ENCODE data around the gene MAP4K3.

MAP4K3 gene

DNA sequence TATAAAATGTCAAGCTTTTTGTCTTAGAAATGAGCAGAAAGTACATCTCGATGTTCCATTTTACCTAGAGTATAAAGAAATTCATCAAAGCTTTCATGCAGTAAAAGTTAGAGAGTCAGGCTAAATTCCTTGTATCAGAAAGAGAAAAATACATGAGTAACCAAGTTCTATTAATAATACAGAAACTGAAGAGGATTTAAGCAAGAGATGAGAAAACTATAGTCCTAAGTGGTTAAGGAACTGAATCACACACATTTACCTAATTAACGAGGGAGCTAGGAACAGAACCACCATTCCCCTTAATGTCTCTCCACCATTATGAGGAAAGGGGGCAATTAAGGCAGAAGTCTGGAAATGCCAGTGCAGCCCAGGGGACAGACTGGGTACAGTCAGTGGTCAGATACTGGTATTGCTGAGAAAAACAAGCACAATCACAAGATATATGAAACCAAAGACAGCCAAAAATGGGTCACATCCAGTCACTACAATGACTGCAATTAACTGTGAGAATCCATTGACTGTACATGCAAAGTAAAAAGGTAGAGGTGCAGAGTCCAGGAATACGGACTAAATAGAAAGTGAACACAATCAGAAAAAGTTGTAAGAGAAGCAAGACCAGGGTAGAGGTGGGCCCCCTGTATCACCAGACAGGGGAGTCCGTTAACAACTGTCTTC, 23.9 kb downstream of the MAP4K3 start:
- no peaks in the 10 kb centered on the region for H3K9me3 ChIP-seq (ENCODE audit: low read length)
- no peaks in the 10 kb centered on the region for H3K36me3 ChIP-seq (ENCODE audit: insufficient read depth, low read length)
- H3K27me3 ChIP-seq (ENCODE audit: insufficient read depth, low read length), result no peaks in the 10 kb centered on the region
- H2AFZ ChIP-seq (ENCODE audit: low read depth, low read length), result no peak overlapping the region
- H3K4me3 ChIP-seq (ENCODE audit: low read length), result no peak overlapping the region
- peaks cover 17% of the 10 kb centered on the region for H3K4me1 ChIP-seq (ENCODE audit: insufficient read depth, low read length)

DNA sequence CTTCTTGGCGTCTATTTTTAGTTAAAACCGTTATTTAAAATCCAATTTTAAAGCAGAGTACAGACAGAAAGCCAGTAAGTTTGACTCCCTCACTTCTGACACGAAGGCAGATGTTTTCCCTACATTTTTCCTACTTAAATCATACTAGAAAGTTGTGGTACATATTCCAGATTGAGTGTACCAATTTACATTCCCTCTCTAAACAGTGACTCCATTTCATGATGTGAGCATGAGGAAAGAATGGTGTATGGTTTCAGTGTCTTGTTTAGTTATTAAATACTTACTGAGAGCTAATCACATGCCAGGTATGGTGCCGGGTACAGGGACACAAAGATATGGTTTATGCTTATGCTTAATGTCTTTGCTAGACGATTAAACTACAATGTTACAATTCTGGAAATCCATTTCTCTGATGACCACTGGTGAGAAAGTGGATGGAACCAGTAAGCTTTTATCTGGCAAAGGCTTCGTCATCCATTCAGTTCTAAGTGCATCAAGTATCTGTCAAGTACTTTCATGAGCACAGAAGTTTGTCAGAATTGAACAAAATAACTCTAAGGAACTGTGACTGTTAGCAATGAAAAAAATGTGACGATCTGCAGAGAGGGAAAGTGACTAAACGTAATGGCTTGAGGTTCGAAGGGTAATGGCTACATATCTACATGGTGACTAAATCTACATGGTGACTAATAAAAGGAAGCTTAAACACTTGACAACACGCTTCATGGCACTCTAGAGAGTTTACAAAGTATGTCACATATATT, 25.7 kb downstream of the MAP4K3 start:
- H3K27me3 ChIP-seq (ENCODE audit: insufficient read depth, low read length), result no peaks in the 10 kb centered on the region
- no peaks in the 10 kb centered on the region for H3K9me3 ChIP-seq (ENCODE audit: low read length)
- no peak overlapping the region for H3K4me3 ChIP-seq (ENCODE audit: low read length)
- H3K36me3 ChIP-seq (ENCODE audit: insufficient read depth, low read length), result no peaks in the 10 kb centered on the region
- peaks cover 22% of the 10 kb centered on the region for H3K4me1 ChIP-seq (ENCODE audit: insufficient read depth, low read length)
- no peak overlapping the region for H2AFZ ChIP-seq (ENCODE audit: low read depth, low read length)

DNA sequence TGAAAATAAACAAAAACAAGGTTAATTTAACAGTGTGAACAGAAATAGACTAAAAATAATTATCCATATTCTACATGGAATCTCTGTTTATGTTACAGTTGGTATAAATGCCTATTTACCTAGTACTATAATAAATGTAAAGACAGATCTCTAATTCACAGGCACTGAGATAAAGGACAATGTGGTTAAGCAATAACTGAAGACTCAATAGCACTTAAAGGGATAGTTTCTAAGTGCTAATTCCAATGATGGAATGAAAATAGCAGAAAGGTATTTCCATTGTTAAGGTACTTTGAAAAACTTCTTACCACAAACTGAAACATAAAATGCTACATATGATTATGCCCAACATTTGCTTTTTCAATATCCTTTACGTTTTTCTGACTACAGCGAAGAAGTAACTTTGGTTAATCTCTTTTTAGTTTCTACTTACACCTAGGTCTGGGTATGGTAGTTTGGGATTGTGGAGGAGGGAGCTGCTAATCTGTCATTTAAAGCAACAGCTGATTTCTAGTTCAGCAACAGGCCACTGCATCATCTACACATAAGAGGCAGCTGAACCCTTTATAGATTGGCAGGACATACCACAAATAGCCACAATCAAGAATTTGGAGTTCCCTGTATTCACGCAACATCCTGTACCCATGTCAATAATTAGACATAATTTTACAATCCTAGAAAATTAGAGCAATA, 27.2 kb downstream of the MAP4K3 start:
- Histone ChIP-seq H3K4me3 (ENCODE audit: low read length) (no peak overlapping the region), H3K4me1 (ENCODE audit: insufficient read depth, low read length) (peaks cover 24% of the 10 kb centered on the region), H2AFZ (ENCODE audit: low read depth, low read length) (no peak overlapping the region), H3K9me3 (ENCODE audit: low read length) (no peaks in the 10 kb centered on the region), H3K27me3 (ENCODE audit: insufficient read depth, low read length) (no peaks in the 10 kb centered on the region), H3K36me3 (ENCODE audit: insufficient read depth, low read length) (no peaks in the 10 kb centered on the region)

DNA sequence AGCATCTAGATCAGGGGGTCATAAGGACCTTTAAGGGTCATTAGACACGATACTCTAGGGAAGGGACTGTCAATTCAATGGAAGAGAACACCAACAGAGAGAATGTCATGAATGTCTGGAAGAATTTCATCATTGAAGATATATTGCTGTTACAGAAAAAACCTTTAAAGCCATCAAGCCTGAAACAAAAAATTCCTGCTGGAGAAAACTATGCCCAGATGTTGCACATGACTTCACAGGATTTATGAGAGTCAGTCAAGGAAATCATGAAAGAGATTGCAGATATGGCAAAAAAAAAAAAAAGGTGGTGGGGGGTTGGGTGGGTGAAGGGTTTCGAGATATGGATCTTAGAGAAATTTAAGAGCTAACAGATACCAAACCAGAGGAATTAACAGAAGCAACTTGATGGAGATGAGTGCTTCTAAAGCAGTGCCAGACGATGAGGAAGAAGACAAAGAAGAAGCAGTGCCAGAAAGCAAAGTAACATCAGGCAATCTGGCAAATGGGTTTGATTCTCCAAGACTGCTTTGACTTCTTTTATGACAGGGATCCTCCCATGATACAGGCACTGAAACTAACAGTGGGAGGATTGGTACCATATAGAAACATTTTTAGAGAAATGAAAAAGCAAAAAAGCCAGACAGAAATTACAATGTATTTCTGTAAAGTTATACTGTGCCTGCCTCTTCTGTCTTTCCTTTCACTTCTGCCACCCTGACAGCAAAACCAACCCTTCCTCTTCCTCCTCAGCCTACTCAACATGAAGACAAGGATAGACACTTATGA, 28.5 kb downstream of the MAP4K3 start:
- no peak overlapping the region for H2AFZ ChIP-seq (ENCODE audit: low read depth, low read length)
- peaks cover 3% of the 10 kb centered on the region for H3K9me3 ChIP-seq (ENCODE audit: low read length)
- no peaks in the 10 kb centered on the region for H3K27me3 ChIP-seq (ENCODE audit: insufficient read depth, low read length)
- H3K36me3 ChIP-seq (ENCODE audit: insufficient read depth, low read length), result no peaks in the 10 kb centered on the region
- H3K4me1 ChIP-seq (ENCODE audit: insufficient read depth, low read length), result peaks cover 24% of the 10 kb centered on the region
- H3K4me3 ChIP-seq (ENCODE audit: low read length), result no peak overlapping the region

DNA sequence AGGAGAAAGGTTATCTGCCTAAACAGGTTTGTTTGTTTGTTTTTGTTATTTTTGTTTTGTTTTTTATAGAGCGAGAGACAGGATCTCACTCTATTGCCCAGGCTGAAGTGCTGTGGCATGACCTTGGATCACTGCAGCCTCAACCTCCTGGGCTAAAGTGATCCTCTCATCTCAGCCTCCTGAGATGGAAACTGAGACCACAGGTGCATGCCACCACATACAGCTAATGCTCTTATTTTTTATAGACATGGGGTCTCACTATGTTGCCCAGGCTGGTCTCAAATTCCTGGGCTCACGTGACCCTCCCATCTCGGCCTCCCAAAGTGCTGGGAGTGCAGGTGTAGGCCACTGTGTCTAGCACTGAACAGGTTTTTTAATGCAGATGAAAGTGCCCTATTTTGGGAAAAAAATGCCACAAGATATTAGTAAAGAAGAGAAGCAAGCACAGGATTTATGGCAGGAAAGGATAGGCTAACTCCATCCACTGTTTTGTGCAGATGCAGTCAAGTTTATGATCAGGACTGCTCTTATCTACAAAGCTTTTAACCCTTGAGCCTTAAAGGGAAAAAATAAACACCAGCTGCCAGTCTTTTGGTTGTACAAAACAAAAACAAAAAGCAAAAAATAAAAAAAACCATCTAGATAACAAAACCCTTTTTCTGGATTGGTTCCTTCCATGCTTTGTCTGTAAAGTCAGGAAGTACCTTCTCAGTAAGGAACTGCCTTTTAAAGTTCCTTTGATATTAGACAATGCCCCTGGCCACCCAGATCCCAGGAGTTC, 29.4 kb downstream of the MAP4K3 start:
- H3K4me1 ChIP-seq (ENCODE audit: insufficient read depth, low read length), result peaks cover 24% of the 10 kb centered on the region
- no peaks in the 10 kb centered on the region for H3K27me3 ChIP-seq (ENCODE audit: insufficient read depth, low read length)
- no peak overlapping the region for H3K4me3 ChIP-seq (ENCODE audit: low read length)
- H2AFZ ChIP-seq (ENCODE audit: low read depth, low read length), result no peak overlapping the region
- H3K9me3 ChIP-seq (ENCODE audit: low read length), result peaks cover 3% of the 10 kb centered on the region
- no peaks in the 10 kb centered on the region for H3K36me3 ChIP-seq (ENCODE audit: insufficient read depth, low read length)

DNA sequence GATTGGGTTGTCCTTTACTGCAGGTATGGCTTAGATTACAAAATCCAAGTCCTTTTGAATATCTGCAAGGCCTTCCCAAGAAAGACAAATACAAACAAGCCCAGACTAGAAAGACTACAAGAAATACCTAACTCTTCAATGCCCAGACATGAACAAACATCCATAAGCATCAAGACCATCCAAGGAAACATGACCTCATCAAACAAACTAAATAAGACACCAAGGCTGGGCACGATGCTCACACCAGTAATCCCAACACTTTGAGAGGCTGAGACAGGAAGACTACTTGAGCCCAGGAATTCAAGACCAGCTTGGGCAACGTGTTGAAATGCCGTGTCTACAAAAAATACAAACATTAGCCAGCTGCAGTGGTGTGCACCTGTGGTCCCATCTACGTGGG, 31.7 kb downstream of the MAP4K3 start:
- Histone ChIP-seq H3K4me3 (ENCODE audit: low read length) (no peak overlapping the region), H3K27me3 (ENCODE audit: insufficient read depth, low read length) (no peaks in the 10 kb centered on the region), H3K4me1 (ENCODE audit: insufficient read depth, low read length) (peaks cover 22% of the 10 kb centered on the region), H3K9me3 (ENCODE audit: low read length) (peaks cover 3% of the 10 kb centered on the region), H3K36me3 (ENCODE audit: insufficient read depth, low read length) (no peaks in the 10 kb centered on the region), H2AFZ (ENCODE audit: low read depth, low read length) (no peak overlapping the region)

DNA sequence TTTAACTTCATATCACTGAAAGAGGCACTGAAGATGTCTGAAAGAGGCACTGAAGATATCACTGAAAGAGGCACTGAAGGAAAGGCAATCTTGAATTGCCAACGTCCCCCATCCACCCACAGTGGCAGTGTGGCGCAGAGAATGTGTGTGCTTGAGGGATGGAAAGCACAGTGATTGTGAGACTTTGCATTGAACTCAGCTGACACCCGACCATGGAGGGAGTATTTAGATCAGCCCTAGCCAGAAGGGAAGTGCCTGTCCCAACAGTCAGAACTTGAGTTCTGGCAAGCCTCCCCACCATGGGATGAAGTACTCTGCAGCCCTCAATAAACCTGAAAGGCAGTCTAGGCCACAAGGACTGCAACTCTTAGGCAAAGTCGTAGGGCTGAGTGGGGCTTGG, 33.8 kb downstream of the MAP4K3 start:
- H2AFZ ChIP-seq (ENCODE audit: low read depth, low read length), result no peak overlapping the region
- H3K4me3 ChIP-seq (ENCODE audit: low read length), result no peak overlapping the region
- no peaks in the 10 kb centered on the region for H3K27me3 ChIP-seq (ENCODE audit: insufficient read depth, low read length)
- H3K36me3 ChIP-seq (ENCODE audit: insufficient read depth, low read length), result no peaks in the 10 kb centered on the region
- peaks cover 3% of the 10 kb centered on the region for H3K9me3 ChIP-seq (ENCODE audit: low read length)
- H3K4me1 ChIP-seq (ENCODE audit: insufficient read depth, low read length), result peaks cover 14% of the 10 kb centered on the region

DNA sequence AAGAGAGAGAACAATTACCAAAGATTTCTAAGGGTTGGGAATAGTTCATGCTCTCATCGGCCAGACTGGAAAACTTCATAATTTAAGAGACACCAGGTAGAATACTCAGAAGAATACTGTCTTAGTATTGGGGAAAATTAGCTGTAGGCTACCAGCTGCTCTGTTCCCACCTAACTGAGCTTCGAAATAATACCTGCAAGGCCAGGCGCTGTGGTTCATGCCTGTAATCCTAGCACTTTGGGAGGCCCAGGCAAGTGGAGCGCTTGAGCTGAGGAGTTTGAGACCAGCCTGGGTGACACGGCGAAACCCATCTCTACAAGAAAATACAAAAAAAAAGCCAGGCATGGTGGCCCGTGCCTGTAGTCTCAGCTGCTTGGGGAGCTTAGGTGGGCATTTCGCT, 35.8 kb downstream of the MAP4K3 start:
- Histone ChIP-seq H2AFZ (ENCODE audit: low read depth, low read length) (no peak overlapping the region), H3K36me3 (ENCODE audit: insufficient read depth, low read length) (no peaks in the 10 kb centered on the region), H3K9me3 (ENCODE audit: low read length) (peaks cover 3% of the 10 kb centered on the region), H3K27me3 (ENCODE audit: insufficient read depth, low read length) (no peaks in the 10 kb centered on the region), H3K4me3 (ENCODE audit: low read length) (no peak overlapping the region), H3K4me1 (ENCODE audit: insufficient read depth, low read length) (peaks cover 9% of the 10 kb centered on the region)

DNA sequence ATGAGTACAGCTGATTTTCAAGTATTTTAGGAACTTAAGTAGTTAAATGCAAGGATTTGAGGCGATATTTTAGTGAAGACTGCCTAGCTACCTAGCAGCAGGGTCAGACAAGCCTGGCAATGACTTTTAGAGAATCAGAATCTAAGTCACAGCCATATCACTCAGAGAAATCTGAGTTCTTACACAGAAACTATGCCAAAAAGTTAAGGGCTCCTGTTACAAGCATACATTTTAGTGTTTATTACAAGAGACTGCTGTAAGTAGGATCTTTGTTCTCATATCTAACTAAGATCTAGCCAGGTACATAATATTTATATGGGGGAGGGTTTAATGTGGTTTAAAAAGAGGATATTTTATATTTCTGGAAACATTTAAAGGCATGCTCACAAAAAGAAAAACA, 37.5 kb downstream of the MAP4K3 start:
- no peak overlapping the region for H3K4me3 ChIP-seq (ENCODE audit: low read length)

DNA sequence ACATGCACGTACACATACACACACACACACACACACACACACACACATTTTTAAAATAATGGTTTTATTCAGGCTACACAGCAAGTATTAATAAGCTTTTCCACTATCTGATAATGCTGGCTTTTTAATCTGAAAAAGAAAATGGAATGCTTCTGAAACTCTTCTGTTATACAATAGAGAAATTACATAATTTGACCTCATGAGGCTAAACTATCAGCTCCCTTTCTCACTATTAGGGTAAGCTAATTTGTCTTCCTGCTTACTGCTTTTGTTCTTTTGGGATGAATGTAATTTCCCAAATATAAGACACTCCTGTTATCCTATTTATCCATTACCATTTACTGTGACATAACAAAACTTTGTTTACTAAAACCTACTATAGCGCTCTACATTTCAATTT, 41.8 kb downstream of the MAP4K3 start:
- H3K27me3 ChIP-seq (ENCODE audit: insufficient read depth, low read length), result no peaks in the 10 kb centered on the region
- H3K4me3 ChIP-seq (ENCODE audit: low read length), result no peak overlapping the region
- peaks cover 7% of the 10 kb centered on the region for H3K4me1 ChIP-seq (ENCODE audit: insufficient read depth, low read length)
- H3K36me3 ChIP-seq (ENCODE audit: insufficient read depth, low read length), result no peaks in the 10 kb centered on the region
- H2AFZ ChIP-seq (ENCODE audit: low read depth, low read length), result no peak overlapping the region
- peaks cover 2% of the 10 kb centered on the region for H3K9me3 ChIP-seq (ENCODE audit: low read length)

More for the DNA sequence above, 37.5 kb downstream of the MAP4K3 start:
- H3K27me3 ChIP-seq (ENCODE audit: insufficient read depth, low read length), result no peaks in the 10 kb centered on the region
- H3K4me1 ChIP-seq (ENCODE audit: insufficient read depth, low read length), result peaks cover 7% of the 10 kb centered on the region
- peaks cover 3% of the 10 kb centered on the region for H3K9me3 ChIP-seq (ENCODE audit: low read length)
- H2AFZ ChIP-seq (ENCODE audit: low read depth, low read length), result no peak overlapping the region
- H3K36me3 ChIP-seq (ENCODE audit: insufficient read depth, low read length), result no peaks in the 10 kb centered on the region

DNA sequence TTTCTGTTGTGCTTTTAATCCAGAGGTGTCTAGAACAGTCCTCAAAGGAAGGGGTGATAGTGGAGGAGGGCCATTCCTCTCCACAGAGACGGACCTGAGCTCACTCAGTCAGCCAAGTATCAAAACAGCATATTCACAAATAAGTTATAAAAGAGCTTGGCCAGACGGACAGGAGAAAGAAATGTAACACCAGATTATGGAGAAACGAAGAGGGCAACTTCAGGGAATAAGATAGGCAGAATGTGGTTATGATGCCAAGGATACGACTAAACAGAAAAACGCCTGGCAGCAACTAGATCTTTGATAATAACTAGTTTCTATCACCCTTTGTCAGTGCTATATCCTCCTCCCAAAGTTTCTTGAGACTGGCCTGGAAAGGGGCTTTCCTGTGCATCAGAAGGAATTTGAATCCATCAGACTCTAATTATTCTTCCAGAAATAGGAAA, 42.5 kb downstream of the MAP4K3 start:
- Histone ChIP-seq H3K27me3 (ENCODE audit: insufficient read depth, low read length) (no peaks in the 10 kb centered on the region), H2AFZ (ENCODE audit: low read depth, low read length) (no peak overlapping the region), H3K9me3 (ENCODE audit: low read length) (peaks cover 2% of the 10 kb centered on the region), H3K36me3 (ENCODE audit: insufficient read depth, low read length) (no peaks in the 10 kb centered on the region), H3K4me1 (ENCODE audit: insufficient read depth, low read length) (peaks cover 6% of the 10 kb centered on the region), H3K4me3 (ENCODE audit: low read length) (no peak overlapping the region)

DNA sequence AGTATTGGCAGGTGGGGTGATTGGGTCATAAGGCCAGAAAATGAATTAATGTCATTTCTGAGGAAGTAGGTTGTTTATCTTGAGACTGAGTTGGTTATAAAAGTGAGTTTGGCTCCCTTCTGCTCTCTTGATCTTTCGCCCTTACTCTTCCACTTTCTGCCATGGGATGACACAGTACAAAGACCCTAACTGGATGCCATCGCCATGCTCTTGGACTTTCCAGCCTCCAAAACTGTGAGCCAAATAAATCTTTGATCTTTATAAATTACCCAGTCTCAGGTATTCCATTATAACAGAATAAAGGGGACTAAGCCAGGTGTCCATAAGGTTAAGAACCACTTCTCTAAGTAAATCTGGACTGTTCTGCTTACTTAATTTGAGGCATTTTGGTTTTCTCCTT, 44.4 kb downstream of the MAP4K3 start:
- H3K4me3 ChIP-seq (ENCODE audit: low read length), result no peak overlapping the region
- no peaks in the 10 kb centered on the region for H3K4me1 ChIP-seq (ENCODE audit: insufficient read depth, low read length)
- H3K27me3 ChIP-seq (ENCODE audit: insufficient read depth, low read length), result no peaks in the 10 kb centered on the region
- no peaks in the 10 kb centered on the region for H3K36me3 ChIP-seq (ENCODE audit: insufficient read depth, low read length)
- H3K9me3 ChIP-seq (ENCODE audit: low read length), result peaks cover 2% of the 10 kb centered on the region
- no peak overlapping the region for H2AFZ ChIP-seq (ENCODE audit: low read depth, low read length)

Measured in neuron (in vitro differentiated cells).